Hematopoietic multipotent progenitor cell treated with erythropoietin and hydrocortisone succinate and interleukin-3 and kit ligand, for 17 days (in vitro differentiated cells): ENCODE measurements around the gene SMIM32.

Experiments
- DNase-seq: peaks from one replicate; pipeline ENCODE4 v3.0.0-alpha.2; 2015; ENCODE audit warnings: low spot score

Gene SMIM32

DNA sequence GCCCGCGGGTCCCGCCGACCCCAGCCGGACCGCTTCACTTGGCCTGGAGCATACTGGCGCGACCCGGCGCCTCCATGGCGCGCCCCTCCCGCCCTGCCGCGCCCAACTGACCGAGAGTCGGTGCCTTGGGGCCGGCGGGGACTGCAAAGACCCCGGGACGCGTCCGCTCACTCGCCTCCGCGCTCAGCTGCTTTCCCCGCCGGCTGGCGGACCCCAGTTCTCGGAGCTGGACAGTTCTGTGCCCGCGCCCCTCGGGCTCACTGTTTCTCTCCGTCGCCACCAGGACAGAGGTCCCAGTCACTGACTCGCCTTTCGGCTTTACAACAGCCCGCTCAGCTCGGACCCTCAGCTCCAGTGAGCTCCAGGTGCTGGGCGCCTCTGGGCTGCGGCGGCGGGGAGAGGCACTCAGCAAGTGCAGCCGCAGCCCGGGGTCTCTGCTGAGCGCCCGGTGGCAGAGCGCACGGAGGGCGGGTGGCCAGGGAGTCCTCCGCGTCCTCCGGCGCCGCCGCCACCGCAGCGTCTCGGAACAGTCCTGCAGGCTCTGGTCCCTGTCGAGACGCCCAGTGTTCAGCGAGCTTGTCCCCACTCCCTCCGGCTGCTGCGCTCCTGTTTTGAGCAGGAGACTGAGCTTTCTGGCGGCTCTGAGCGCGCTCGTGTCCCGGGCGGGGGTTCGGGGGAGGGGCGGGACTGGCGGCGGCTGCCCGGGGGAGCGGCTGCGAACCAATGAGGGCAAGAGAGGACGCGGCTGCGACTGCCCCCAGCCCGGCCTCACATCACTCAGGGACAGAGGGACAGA lies at the start of gene SMIM32:
TSS of gene SMIM32 (minus strand) at position 637 of the 796 bp plus-strand sequence. CDS start 638 bp downstream, outside the sequence.
- DNase-seq, result no peak

DNA sequence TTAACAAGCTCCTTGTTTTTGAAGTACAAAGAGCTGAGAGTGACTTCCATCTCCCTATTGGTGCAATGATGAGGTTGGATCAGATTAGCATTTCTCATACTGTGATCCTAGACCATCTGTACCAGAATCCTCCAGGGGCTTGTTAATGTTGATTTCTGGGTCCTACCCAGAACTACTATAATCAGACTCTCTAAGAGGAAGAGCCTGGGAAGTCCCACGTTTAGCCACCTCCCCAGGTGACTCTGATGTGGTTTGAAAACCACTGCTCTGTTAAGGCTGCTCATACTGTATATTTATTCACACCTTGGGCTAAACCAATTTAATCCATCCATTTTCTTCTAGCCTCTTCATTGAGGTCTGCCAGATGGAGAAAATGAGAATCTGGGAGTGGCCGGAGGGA lies 49.6 kb upstream of the SMIM32 start:
- no peak for DNase-seq

DNA sequence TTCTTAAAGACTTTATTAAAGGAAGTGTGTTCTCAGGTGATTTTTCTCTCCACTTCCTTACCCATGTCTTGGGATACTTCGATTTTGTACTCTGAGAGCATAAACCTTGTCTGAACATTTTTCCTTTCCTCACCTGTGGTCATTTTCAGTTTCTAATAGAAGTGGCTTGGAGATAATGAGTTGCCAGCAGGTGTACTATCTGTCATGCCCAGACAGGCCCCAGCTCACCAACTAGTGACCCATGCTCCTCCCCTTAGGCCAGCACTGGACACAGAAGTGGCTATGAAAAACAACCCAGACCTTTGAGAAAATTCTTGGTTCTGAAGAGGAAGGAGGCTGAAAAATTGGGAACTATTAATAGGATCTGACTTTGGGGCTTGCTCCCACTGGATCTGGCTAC lies 49.2 kb upstream of the SMIM32 start:
- no peak for DNase-seq

DNA sequence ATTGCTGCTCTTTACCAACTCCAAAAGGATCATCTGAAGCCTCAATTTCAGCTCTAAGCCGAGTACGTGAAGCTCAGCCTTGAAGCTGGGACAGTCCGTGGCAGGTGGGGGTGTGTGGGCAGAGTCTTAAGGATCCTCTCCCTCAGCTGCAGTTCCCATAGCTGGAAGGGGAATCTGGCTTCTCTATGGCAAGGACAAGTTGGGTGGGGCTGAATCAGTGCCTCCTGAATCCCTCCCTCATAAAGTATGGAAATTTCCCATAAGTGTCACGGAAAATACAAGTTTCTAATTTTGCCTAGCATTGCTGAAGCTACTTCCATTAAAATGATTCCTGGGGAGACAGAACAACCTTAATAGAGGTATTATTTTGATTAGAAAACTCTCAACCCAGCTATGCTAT lies 47.9 kb upstream of the SMIM32 start:
- DNase-seq, result no peak

DNA sequence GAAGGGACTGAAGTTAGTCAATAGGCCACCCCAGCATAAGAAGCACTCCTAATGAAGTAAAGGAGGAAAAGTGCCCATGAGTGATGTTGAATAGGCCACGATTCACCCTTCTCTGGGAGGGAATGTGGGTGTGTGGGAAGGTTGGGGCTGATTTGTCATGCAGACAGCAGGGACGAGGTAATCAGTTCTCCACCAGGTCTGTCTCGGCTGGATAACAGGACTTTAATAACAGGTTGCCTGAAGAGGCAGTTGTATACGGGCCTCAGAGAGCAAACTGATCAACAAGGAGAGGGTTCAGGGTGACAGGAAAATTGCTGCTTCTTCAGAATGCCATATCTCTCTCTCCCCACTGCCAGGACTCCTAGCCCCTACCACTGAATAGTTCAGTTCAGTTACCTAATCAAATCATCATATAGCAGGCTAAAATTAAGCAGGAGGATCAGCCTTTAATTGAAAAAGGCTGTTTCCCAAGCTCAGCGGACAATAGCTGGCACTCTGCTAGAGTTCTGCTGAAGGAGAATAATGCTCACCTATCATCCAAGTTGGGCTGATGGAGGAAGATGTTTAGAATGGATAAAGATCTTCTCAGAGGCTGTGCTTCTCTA lies 43.6 kb upstream of the SMIM32 start:
- DNase-seq, result no peak

DNA sequence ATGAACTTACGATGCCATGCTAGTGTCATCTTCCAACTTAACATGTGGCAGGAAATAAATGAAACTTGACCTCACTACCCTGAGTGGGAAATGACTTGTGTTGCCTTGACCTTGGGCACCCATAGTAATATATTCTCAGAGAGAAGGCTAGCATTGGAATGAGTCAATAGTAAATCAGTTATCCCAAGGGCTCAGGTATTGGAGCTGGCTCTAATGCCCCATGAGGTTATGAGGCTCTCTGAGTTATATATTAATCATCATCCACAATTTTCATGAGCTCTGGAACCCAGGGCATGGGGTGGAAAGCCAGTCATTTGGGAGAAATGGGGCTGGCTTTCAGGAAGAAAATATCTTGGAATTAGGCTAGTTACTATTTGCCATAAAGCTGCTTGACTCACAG lies 42.4 kb upstream of the SMIM32 start:
- DNase-seq, result no peak

DNA sequence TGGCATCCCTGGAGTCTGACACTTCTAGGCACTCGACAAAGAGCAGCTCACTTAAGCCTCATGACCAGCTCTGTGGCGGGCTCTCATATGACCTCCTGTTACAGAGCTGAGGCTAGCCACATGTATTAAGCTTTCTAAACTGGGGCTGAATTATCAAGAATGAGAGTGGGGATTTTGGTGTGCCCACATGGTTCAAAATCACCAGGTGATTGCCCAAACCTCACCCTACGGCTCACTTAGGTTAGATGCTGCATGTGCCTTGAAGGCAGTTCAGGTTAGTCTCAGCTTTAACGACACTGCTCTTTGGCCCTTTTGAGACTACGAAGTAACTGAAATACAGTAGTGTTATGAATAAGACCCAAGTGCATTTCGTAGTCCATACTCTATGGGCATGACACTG lies 39.4 kb upstream of the SMIM32 start:
- DNase-seq, result no peak

DNA sequence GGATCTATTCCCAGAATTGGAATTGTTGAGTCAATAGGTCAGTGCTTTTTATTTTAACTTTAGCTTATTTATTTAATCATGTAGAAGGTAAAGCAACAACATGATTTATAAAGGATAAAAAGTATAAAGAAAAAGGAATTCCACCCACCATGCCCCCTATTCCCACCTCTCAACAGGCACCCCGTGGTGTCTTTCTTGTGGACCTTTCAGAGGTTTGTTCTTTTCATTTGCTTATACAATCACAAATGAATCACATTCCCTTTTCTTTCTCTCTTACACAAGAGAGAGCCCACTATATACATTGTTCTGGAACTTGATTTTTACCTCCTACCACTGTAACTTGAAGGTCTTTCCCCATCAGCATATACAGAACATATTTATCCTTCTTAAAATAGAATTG lies 37.2 kb upstream of the SMIM32 start:
- no peak for DNase-seq

DNA sequence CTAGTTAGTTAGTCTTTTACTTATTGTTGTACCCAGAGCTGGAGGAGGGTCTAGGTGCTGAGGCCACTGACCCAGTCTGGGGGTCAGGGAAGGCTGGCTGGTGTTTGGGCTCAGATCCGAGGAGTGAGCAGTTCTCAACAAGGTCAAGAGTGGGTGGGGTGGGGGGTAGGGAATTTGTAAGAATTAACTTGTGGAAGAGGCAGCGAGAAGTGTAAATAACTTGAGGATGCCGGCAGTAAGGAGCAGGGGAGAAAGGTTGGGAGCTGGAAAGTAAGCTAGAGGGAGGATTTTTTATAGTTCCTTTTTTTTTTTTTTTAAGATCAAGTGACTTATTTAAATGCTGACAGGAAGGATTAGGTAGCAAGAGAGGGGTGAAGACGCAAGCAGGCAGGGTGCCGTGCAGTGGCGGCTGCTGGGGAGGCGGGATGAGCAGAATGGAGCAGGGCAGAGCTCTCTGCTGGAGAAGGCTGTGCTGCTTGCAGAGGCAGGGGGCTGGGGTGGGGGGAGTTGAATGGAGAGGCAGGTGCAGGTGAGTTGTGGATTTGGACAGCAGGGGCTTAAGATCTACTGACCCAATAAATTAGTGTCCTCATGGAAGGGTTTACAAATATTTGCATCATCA lies 35.3 kb upstream of the SMIM32 start:
- no peak for DNase-seq

DNA sequence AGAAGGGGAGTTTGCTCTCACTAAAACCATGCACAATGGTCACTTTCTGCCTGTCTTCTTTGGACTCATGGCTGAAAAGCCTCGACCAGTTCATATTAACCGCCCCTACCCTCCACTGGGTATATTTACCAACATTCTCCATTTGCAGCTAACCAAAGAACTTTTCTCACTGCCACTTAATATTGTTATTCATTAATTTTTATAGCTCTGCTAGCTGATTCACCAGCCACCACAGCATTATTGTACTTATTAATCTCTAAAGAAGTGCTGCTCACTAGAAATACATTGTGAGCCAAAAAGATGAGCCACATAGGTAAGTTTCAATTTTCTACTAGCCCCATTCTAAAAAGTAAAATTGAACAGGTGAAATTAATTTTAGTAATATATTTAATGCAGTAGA lies 33.4 kb upstream of the SMIM32 start:
- no peak for DNase-seq

DNA sequence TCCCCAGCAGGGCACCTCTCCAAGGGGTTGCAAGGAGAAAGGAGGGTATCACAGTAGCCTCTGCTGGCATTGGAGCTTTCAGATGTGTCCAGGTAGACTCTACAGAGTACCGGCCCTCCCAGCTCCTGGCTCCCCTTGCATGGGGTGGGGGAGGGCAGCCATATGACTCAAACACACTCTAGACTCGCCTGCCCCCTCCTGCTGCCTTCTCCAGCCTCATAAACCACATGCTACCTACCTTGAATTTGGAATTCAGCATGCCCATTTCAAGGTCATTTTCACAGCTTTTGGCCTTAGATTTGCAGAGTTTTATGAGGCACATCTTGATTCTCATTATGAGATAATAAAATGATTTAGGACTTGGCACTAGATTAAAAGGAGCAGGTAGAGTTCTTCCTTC lies 32.8 kb upstream of the SMIM32 start:
- no peak for DNase-seq

DNA sequence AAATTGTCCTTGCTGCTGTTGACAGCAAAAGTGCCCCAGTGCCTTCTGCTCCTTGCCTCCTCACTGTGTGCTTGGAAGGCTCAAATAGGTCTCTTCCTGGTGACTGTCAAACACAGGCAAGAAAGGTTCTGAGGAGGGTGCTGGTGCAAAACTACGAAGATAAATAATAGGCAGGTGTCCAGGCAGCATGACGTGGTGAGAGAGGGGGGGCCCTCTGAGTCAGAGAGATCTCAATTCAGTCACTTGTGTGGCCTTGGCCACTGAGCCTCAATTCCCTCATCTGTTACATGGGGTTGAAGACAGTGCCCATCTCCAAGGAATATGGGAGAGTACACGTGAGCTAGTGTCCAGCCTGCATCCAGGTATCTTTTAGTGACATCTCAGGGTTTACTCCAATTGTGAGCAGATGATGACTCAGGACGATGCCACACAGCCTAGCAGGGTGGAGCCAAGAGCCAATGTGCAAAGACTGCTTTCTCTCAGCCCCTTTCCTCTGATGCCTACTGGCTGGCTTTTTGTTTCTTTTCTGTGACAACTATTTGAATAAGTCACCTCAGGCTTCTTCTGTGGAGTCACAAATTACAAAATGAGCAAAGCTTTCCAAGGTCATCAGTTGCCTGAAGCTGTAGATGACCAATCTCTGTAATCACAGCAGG lies 29.7 kb upstream of the SMIM32 start:
- DNase-seq, result no peak

DNA sequence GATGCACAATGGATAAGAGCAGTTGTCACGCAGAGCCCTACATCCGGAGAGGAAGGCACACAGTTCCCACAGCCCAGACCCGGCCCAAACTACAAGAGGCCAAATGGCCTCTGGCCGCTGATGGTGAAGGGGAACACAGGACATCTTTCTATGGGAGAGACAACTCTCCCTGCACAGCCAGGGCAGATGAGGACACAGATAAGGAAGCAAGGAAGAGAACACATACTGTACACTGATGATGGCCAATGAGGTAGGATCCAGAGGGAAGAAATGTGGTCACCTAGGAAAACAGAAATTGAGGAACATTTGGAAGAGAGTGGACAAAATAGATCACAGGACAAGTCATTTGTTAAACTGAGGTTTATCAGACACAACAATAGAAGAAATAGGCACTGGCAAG lies 28.4 kb upstream of the SMIM32 start:
- no peak for DNase-seq

DNA sequence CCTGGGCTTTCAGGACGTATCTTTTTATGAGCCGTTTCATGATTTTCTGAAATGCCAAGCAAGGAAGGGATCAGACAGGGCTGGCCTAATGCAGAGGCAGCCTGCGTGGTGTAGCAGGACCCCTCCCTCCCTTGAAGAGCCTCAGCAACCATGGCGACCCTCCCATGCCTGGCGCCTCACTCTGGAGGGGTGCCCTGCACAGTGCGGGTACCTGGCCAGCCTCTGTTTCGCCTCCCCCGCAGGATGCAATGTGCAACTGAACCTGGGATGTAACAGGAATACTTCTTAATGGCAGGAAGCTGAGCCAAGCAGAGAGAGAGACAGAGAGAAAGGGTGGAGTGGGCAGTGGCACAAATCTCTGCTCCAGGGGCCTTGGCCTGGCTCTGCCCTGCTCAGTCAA lies 23.3 kb upstream of the SMIM32 start:
- DNase-seq, result no peak

DNA sequence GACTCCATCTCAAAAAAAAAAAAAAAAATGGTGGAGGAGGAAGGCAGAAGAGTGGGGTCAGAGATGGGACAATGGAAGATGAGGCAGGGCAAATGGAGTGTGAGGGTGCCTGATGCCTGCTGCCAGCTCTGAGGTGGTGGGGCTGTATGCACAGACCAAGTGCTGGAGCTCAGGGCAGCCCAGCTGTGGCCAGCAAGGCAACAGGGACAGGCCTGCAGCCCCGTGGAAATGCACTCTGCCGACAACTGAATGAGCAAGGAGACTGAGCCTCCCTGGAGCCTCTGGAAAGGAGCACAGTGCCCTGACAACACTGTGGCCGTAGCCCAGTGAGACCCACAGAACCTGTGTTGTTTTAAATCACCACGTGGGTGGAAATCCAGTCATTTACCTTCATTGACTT lies 22.9 kb upstream of the SMIM32 start:
- no peak for DNase-seq

DNA sequence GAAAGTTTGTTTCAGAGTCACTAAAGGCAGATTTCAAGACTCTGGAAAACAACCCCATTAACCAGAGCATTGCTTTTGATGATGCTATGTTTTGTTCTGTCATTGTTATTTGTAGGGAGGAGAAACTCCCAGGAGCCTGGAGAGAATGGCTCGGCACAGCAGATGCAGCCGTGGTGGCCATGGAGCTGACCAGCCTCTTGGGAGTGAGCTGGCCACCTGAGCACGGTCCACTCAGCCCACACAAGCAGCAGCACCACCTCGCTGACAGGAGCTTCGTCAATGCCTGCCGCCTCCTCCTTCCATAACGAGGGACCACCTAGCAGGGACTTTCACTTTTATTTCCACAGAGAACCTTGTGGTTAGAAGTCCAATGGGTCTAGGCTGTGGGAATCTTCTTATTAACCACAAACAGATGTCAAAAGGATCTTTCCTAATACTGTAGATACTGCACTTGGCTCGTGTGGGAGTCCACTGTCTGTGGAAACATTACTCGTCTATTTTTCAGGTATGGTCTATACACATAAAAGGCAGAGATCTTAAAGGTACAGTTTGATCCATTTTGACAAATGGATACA lies 21.0 kb upstream of the SMIM32 start:
- no peak for DNase-seq

DNA sequence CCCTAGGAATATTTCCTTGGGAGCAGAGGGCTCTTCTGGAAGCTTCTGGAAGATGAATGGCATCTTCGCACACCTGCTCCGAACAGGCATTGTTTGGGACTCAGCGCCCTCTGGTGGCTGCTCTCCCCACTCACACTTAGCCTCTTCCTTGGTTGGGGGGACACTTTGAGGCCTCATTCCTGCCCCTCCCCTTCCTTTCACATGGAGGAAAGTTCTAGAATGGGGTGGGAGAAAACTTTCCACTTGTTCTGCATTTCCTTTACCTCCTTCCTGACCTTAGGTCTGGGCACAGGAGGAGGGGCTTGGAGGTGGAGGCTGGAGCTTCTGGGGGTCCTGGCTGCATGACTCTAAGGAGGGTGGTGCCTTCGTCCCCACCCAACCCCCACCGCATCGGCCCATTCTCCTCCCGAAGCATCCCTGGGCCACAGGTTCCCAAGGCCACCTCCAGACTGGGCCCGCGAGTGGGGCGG lies 19.3 kb upstream of the SMIM32 start:
- peak; percentile 55 for DNase-seq

DNA sequence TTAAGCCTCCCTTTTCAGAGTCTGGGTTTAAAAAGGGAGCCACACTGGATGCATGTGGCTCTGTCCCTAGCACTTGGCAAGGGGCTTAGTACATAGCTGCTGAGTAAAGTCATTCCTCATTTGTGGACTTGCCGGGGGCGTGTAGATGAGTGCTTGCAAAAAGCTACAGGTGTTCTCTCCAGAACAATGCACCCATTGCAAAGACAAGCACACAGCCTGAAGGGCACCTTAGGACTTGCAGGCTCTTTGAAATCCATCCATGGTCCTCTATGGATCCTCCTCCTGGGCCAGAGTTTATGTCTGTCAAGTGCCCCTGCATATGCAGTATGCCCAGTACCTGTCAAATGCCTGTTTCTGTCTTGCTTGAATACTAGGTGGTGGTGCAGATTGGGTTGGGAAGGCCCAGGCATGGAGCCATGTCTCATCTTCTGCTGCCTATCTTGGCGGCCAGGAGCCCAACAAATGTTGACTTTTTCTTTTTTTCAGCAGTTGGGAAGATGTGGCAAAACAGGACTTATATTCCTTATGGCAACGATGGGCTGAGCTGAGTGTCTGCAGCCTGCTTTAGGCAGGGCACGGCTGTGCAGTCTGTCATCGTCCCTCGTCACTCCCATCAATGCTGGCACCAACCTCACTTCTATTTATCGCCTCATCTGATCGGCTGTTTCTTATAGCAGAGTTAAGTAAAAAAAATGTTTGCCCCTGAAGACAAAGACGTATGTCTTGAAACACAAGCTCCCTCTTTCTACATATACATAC lies 18.5 kb upstream of the SMIM32 start:
- DNase-seq, result no peak

DNA sequence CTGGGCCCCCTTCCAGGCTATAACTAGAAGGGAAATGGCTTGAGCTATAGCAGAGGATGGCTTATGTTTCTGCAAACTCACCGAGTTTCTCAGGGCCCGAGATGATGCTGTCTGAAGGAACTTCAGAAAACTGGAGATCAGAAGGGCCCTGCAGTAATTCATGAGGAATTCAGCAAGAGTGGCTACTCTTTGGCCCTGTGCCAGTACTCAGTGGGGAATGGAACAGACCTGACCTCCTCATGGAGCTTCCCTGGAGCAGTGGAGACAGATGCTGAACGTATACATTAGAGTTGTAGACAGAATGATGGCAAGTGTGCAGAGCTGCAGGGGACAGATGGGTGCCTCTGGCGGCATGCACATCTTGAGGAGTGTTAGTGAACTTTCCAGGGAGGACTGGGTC lies 17.3 kb upstream of the SMIM32 start:
- DNase-seq, result no peak

DNA sequence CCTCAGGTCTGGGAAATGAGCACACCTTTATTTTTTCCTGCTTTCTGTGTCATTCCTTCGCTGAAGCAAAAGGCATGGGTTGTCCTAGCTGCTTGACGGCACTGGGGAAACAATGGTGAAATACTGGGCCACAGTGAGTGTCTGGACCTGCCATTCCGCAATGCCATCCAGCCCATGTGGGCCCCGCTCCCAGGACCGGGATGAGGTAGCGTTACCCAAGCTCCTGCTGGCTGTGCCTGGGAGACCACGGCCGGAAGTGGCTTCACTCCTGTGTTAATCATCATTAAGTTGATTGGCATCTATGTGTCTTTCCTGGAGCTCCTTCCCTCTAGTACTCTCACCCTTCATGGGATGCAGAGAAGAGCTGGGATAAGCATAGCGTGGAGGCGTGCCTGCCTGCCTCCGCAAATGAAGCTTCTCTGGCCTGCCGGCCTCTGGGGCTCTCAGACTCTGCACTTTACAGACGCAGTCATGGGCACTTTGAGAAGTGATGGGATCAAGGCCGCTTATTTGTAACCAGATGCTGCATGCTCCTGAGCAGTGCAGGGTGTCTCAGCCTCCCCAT lies 16.5 kb upstream of the SMIM32 start:
- DNase-seq, result no peak

DNA sequence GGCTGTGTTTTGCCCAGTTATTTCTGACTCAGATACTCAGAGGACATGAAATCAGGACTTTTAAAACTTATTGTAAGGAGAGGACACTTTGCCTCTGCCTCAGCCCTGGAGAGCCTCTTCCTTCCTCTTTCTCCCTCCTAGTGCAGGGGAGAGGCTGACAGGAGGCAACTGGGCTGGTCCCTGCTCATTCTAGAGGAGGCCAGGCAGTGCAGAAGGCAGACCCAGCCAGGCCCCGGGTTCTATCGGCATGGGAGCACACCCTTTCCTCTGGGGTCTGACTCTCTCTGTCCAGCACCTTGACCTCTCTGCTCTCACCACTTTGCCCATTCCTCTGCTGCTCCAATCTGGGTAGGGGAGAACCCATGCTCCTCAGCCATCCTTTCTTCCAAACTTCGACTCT lies 16.0 kb upstream of the SMIM32 start:
- DNase-seq, result no peak
